KOPT-K1 (cell line): Measurements from ENCODE around the gene MRC2.
"Not testable (repeated sequence)": the region's sequence is repeated elsewhere in the genome, so short reads cannot be mapped to it uniquely, and the experiment has no call there.

Source experiments
- H3K27ac ChIP-seq: fragments of 200-600 bp; sonication (generic); 2 replicates; pipeline ENCODE4 v1.5.1; 2016; ENCODE audit warnings: antibody characterized with exemption, mild to moderate bottlenecking, low read depth, low read length; ENCODE audit not compliant: poor library complexity, severe bottlenecking
- H3K36me3 ChIP-seq: fragments of 200-600 bp; sonication (generic); 2 replicates; pipeline ENCODE4 v1.5.1; 2017; ENCODE audit warnings: antibody characterized with exemption, mild to moderate bottlenecking, low read length, moderate library complexity; ENCODE audit not compliant: insufficient read depth
- H3K9me3 ChIP-seq: fragments of 200-600 bp; sonication (generic); 2 replicates; pipeline ENCODE4 v1.5.1; 2017; ENCODE audit warnings: antibody characterized with exemption, low read length, mild to moderate bottlenecking; ENCODE audit not compliant: insufficient read depth, poor library complexity, severe bottlenecking

MRC2 gene

DNA sequence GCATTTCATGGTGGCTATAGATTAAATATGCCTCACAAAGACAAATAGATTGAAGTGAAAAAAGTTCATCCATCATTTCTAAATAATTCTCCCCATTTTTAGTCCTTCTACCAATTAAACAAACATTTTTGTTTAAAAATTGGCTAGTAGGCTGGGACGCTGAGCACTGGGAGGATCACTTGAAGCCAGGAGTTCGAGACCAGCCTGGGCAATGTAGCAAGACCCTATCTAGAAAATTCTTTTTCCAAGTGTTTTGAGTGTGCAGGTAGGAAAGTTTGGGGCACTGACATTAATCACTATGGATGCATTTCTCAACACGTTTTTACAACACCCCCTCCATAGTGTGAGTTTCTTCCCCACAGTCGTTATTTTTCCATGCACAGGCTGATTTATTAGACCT lies 56.7 kb downstream of the MRC2 start:
- Histone ChIP-seq H3K27ac (no peak overlapping the region), H3K9me3 (no peaks in the 10 kb centered on the region), H3K36me3 (peaks cover 10% of the 10 kb centered on the region; the same call in 1 of the 2 replicates)

GRCh38 chr17:62687997-62688396 lies 60.5 kb downstream of the MRC2 start:
- Histone ChIP-seq H3K36me3 (no peaks in the 10 kb centered on the region), H3K9me3 (no peaks in the 10 kb centered on the region), H3K27ac (no peak overlapping the region)

- Histone ChIP-seq H3K9me3 (no peaks in the 10 kb centered on the region), H3K27ac (no peak overlapping the region), H3K36me3 (no peaks in the 10 kb centered on the region)
Measured at GRCh38 chr17:62688398-62689160, 61.1 kb downstream of the MRC2 start.

DNA sequence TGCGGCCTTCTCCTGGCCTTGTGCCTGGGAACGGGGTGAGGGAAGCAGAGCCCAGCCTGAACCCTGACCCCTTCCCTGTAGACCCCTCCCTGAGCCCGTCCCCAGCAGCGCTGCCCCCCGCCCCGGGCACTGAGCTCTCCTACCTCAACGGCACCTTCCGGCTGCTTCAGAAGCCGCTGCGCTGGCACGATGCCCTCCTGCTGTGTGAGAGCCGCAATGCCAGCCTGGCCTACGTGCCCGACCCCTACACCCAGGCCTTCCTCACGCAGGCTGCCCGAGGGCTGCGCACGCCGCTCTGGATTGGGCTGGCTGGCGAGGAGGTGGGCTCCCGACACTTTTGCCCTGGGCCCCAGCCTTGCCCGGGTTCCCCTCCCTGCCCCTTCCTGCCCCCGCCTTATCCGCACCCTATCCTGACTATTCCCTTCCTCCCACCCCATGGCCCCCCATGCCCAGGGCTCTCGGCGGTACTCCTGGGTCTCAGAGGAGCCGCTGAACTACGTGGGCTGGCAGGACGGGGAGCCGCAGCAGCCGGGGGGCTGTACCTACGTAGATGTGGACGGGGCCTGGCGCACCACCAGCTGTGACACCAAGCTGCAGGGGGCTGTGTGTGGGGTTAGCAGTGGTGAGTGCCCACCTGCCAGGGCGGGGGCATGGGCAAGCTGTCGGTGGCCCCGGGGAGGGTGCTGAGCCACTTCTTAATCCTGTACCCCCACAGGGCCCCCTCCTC lies 62.1 kb downstream of the MRC2 start:
- Histone ChIP-seq H3K36me3 (no peaks in the 10 kb centered on the region), H3K9me3 (no peaks in the 10 kb centered on the region), H3K27ac (no peak overlapping the region)

DNA sequence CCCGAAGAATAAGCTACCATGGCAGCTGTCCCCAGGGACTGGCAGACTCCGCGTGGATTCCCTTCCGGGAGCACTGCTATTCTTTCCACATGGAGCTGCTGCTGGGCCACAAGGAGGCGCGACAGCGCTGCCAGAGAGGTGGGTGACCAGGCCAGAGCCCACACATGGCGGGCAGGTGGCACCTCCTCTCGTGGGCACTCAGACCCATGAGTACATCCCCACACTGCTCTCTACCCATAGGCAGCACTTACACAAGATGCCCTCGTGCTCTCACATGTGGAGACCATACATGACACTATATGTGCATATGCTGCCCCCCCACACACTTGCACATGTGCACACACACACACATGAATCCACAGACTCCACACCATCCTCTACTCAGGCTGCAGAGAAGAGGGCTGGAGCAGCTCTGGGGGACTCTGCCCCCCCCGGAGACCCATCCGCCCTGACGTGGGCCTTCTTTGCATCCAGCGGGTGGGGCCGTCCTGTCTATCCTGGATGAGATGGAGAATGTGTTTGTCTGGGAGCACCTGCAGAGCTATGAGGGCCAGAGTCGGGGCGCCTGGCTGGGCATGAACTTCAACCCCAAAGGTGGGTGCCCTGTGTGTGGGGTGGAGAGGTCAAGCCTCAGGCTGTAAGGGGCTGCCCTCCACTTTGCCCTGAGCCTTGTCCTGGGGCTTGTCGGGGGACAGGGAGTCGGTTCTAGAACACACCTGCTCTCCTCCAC lies 62.9 kb downstream of the MRC2 start:
- Histone ChIP-seq H3K9me3 (no peaks in the 10 kb centered on the region), H3K27ac (no peak overlapping the region), H3K36me3 (no peaks in the 10 kb centered on the region)

DNA sequence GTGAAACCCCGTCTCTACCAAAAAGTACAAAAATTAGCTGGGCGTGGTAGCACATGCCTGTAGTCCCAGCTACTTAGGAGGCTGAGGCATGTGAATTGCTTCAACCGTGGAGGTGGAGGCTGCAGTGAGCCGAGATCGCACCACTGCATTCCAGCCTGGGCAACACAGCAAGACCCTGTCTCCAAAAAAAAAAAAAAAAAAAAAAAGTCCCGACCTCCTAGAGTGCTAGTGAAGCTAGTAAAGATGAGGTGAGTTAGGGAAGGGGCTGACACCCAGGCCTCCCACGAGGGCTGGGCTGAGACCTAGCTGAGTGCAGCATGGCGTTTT lies 64.1 kb downstream of the MRC2 start:
- H3K27ac ChIP-seq: not testable (repeated sequence)

GRCh38 chr17:62692159-62692651 lies 64.7 kb downstream of the MRC2 start:
- no peak overlapping the region for H3K27ac ChIP-seq
- H3K9me3 ChIP-seq: no peaks in the 10 kb centered on the region
- no peaks in the 10 kb centered on the region for H3K36me3 ChIP-seq

More for the DNA sequence above, 64.1 kb downstream of the MRC2 start:
- not testable (repeated sequence) for H3K36me3 ChIP-seq, H3K9me3 ChIP-seq

DNA sequence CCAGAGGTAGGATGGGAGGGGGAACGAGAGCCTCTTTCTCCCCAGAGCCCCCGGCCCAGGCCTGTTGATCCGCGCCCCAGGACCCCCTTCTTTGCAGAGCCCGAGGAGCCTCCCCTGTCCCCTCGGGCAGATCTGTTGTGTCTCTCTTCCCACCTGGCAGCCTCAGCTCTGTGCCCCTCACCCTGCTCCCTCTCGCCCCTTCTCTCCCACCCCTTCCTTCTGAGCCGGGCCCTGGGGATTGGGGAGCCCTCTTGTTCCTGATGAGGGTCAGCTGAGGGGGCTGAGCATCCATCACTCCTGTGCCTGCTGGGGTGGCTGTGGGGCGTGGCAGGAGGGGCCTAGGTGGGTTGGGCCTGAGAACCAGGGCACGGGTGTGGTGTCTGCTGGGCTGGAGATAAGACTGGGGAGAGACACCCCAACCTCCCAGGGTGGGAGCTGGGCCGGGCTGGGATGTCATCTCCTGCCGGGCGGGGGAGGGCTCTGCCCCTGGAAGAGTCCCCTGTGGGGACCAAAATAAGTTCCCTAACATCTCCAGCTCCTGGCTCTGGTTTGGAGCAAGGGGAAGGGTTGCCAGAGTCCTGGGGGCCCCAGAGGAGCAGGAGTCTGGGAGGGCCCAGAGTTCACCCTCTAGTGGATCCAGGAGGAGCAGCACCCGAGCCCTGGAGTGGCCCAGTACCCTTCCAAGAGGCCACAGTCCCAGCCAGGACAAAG lies 65.4 kb downstream of the MRC2 start:
- no peak overlapping the region for H3K27ac ChIP-seq
- no peaks in the 10 kb centered on the region for H3K9me3 ChIP-seq
- no peaks in the 10 kb centered on the region for H3K36me3 ChIP-seq

- no peak overlapping the region for H3K27ac ChIP-seq
- no peaks in the 10 kb centered on the region for H3K36me3 ChIP-seq
- no peaks in the 10 kb centered on the region for H3K9me3 ChIP-seq
Measured at GRCh38 chr17:62693616-62694409, 66.3 kb downstream of the MRC2 start.

GRCh38 chr17:62695093-62695738 lies 67.7 kb downstream of the MRC2 start:
- H3K27ac ChIP-seq: not testable (repeated sequence)

DNA sequence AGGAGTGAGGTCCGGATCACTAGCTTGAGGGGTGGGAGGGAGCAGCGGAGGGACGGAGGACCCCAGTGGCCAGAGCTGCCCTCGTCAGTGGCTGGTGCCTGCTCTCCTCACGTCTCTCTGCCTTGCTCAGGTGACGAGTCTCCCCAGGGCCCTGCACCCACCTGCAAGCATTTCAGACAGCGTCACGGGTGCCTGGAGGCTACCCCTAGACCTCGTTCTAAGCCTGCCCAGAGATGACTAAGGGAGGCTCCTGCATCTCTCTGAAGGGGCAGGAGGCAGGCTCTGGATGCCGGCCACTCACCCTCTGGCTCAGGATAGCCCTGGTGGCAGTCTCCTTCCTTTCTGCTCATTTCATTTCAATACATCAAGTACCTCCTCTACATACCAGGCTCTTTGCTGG lies 68.8 kb downstream of the MRC2 start:
- Histone ChIP-seq H3K27ac (no peak overlapping the region), H3K9me3 (no peaks in the 10 kb centered on the region), H3K36me3 (no peaks in the 10 kb centered on the region)

More at GRCh38 chr17:62695093-62695738, 67.7 kb downstream of the MRC2 start:
- H3K36me3 ChIP-seq, H3K9me3 ChIP-seq: not testable (repeated sequence)

DNA sequence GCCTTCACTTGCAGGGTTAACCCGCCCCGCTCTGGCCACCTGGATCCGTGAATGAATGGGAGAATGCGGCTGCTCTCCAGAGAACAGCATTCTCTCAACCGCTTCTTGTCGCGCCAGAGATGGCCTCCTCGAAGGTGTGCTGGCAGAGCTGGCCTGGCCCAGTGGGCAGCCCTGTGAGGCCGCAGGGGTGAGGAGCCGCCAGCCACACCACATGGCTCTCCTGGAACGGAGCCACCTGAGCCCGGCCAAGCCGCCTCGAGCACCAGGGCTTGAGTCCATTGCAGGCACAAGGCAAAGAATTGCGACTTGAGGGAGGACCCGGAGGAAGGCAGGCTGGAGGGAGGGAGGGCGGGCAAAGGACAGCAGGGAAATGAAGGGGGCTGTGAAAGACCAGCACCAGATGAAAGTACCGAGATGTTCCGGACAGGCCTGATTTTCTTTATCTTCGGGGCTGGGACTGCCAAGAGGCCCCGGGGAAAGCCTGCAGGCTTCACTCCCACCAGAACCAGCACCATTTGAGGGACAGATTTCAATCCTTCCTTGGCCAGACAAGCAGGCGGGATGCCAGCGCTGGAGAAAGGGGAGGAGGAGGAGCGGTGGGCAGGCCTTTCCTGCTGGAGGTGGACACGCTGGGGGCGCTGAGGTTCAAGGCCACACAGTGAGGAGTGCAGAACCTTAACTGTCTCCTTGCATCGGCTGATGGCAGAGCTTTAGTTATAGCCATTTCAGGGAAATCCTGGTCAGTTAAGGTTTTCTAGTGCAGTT lies 69.4 kb downstream of the MRC2 start:
- no peaks in the 10 kb centered on the region for H3K36me3 ChIP-seq
- H3K27ac ChIP-seq: no peak overlapping the region
- H3K9me3 ChIP-seq: no peaks in the 10 kb centered on the region

DNA sequence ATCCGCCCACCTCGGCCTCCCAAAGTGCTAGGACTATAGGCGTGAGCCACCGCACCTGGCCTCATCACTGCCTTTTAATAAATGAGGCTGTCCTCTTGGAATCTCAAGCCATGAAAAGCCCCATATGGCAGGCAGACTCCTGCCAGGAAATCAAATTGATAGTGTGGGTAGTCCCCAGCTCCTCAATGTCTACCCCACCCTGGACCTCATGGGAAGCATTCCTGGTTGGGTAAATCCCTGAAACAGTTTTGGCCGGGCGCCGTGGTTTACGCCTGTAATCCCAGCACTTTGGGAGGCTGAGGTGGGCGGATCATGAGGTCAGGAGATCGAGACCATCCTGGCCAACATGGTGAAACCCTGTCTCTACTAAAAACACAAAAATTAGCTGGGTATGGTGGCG lies 71.0 kb downstream of the MRC2 start:
- not testable (repeated sequence) for H3K9me3 ChIP-seq, H3K36me3 ChIP-seq

More for the DNA sequence above, 71.0 kb downstream of the MRC2 start:
- H3K27ac ChIP-seq: not testable (repeated sequence)
